Measurements from ENCODE around the gene PTPRM.

Gene PTPRM

GRCh38 chr18:8114480-8114879 lies 547.4 kb downstream of the PTPRM start:
- Histone ChIP-seq H3K9me3 (ENCODE audit: control insufficient read depth, insufficient read depth, low read length) (no peaks in the 10 kb centered on the region), H3K4me3 (ENCODE audit: low read length) (no peak overlapping the region), H3K27me3 (ENCODE audit: control insufficient read depth, insufficient read depth, low read length) (no peaks in the 10 kb centered on the region), H3K36me3 (ENCODE audit: control insufficient read depth, insufficient read depth, low read length) (no peaks in the 10 kb centered on the region), H3K4me1 (ENCODE audit: control insufficient read depth, insufficient read depth, low read length) (no peaks in the 10 kb centered on the region), H3K27ac (ENCODE audit: low read length) (no peak overlapping the region)
- no peak for DNase-seq (ENCODE audit: low read depth, low spot score)
- no CpG with 5 or more reads among the region's 2 CpGs for WGBS (ENCODE audit: insufficient coverage, insufficient read length)

GRCh38 chr18:8116341-8117005 lies 549.4 kb downstream of the PTPRM start:
- H3K4me3 ChIP-seq (ENCODE audit: low read length), result no peak overlapping the region
- no peak overlapping the region for H3K27ac ChIP-seq (ENCODE audit: low read length)
- no CpG with 5 or more reads among the region's 2 CpGs for WGBS (ENCODE audit: insufficient coverage, insufficient read length)
- no peak for DNase-seq (ENCODE audit: low read depth, low spot score)
- H3K27me3 ChIP-seq (ENCODE audit: control insufficient read depth, insufficient read depth, low read length), result no peaks in the 10 kb centered on the region
- no peaks in the 10 kb centered on the region for H3K36me3 ChIP-seq (ENCODE audit: control insufficient read depth, insufficient read depth, low read length)
- no peaks in the 10 kb centered on the region for H3K4me1 ChIP-seq (ENCODE audit: control insufficient read depth, insufficient read depth, low read length)
- H3K9me3 ChIP-seq (ENCODE audit: control insufficient read depth, insufficient read depth, low read length), result no peaks in the 10 kb centered on the region

- DNase-seq (ENCODE audit: low read depth, low spot score), result no peak
- no CpG with 5 or more reads among the region's 2 CpGs for WGBS (ENCODE audit: insufficient coverage, insufficient read length)
- no peaks in the 10 kb centered on the region for H3K9me3 ChIP-seq (ENCODE audit: control insufficient read depth, insufficient read depth, low read length)
- H3K4me1 ChIP-seq (ENCODE audit: control insufficient read depth, insufficient read depth, low read length), result no peaks in the 10 kb centered on the region
- no peak overlapping the region for H3K27ac ChIP-seq (ENCODE audit: low read length)
- no peaks in the 10 kb centered on the region for H3K27me3 ChIP-seq (ENCODE audit: control insufficient read depth, insufficient read depth, low read length)
- H3K36me3 ChIP-seq (ENCODE audit: control insufficient read depth, insufficient read depth, low read length), result no peaks in the 10 kb centered on the region
- H3K4me3 ChIP-seq (ENCODE audit: low read length), result no peak overlapping the region
Observed at GRCh38 chr18:8117006-8117371, 549.9 kb downstream of the PTPRM start.

- no CpG with 5 or more reads among the region's 1 CpG for WGBS (ENCODE audit: insufficient coverage, insufficient read length)
- Histone ChIP-seq H3K4me3 (ENCODE audit: low read length) (no peak overlapping the region), H3K27ac (ENCODE audit: low read length) (no peak overlapping the region), H3K9me3 (ENCODE audit: control insufficient read depth, insufficient read depth, low read length) (no peaks in the 10 kb centered on the region), H3K27me3 (ENCODE audit: control insufficient read depth, insufficient read depth, low read length) (no peaks in the 10 kb centered on the region), H3K4me1 (ENCODE audit: control insufficient read depth, insufficient read depth, low read length) (no peaks in the 10 kb centered on the region), H3K36me3 (ENCODE audit: control insufficient read depth, insufficient read depth, low read length) (no peaks in the 10 kb centered on the region)
- DNase-seq (ENCODE audit: low read depth, low spot score), result no peak
Observed at GRCh38 chr18:8121101-8121500, 554.0 kb downstream of the PTPRM start.

- H3K27ac ChIP-seq (ENCODE audit: low read length), result no peak overlapping the region
- H3K4me3 ChIP-seq (ENCODE audit: low read length), result no peak overlapping the region
- H3K27me3 ChIP-seq (ENCODE audit: control insufficient read depth, insufficient read depth, low read length), result no peaks in the 10 kb centered on the region
- H3K9me3 ChIP-seq (ENCODE audit: control insufficient read depth, insufficient read depth, low read length), result no peaks in the 10 kb centered on the region
- no peaks in the 10 kb centered on the region for H3K4me1 ChIP-seq (ENCODE audit: control insufficient read depth, insufficient read depth, low read length)
- no peak for DNase-seq (ENCODE audit: low read depth, low spot score)
- no CpG with 5 or more reads among the region's 9 CpGs for WGBS (ENCODE audit: insufficient coverage, insufficient read length)
- no peaks in the 10 kb centered on the region for H3K36me3 ChIP-seq (ENCODE audit: control insufficient read depth, insufficient read depth, low read length)
Observed at GRCh38 chr18:8121942-8122480, 554.9 kb downstream of the PTPRM start.

- WGBS (ENCODE audit: insufficient coverage, insufficient read length), result no CpG with 5 or more reads among the region's 7 CpGs
- H3K4me3 ChIP-seq (ENCODE audit: low read length), result no peak overlapping the region
- H3K9me3 ChIP-seq (ENCODE audit: control insufficient read depth, insufficient read depth, low read length), result no peaks in the 10 kb centered on the region
- H3K27me3 ChIP-seq (ENCODE audit: control insufficient read depth, insufficient read depth, low read length), result no peaks in the 10 kb centered on the region
- no peaks in the 10 kb centered on the region for H3K4me1 ChIP-seq (ENCODE audit: control insufficient read depth, insufficient read depth, low read length)
- DNase-seq (ENCODE audit: low read depth, low spot score), result no peak
- no peaks in the 10 kb centered on the region for H3K36me3 ChIP-seq (ENCODE audit: control insufficient read depth, insufficient read depth, low read length)
- H3K27ac ChIP-seq (ENCODE audit: low read length), result no peak overlapping the region
Observed at GRCh38 chr18:8124232-8125146, 557.4 kb downstream of the PTPRM start.

- H3K27me3 ChIP-seq (ENCODE audit: control insufficient read depth, insufficient read depth, low read length), result no peaks in the 10 kb centered on the region
Observed at GRCh38 chr18:8130096-8130495, 563.0 kb downstream of the PTPRM start.

GRCh38 chr18:8133032-8133431 lies 565.9 kb downstream of the PTPRM start:
- H3K27me3 ChIP-seq (ENCODE audit: control insufficient read depth, insufficient read depth, low read length), result no peaks in the 10 kb centered on the region
- no peak for DNase-seq (ENCODE audit: low read depth, low spot score)
- no peaks in the 10 kb centered on the region for H3K36me3 ChIP-seq (ENCODE audit: control insufficient read depth, insufficient read depth, low read length)
- H3K4me3 ChIP-seq (ENCODE audit: low read length), result no peak overlapping the region
- H3K27ac ChIP-seq (ENCODE audit: low read length), result no peak overlapping the region
- no peaks in the 10 kb centered on the region for H3K9me3 ChIP-seq (ENCODE audit: control insufficient read depth, insufficient read depth, low read length)
- H3K4me1 ChIP-seq (ENCODE audit: control insufficient read depth, insufficient read depth, low read length), result no peaks in the 10 kb centered on the region

More at GRCh38 chr18:8130096-8130495, 563.0 kb downstream of the PTPRM start:
- H3K36me3 ChIP-seq (ENCODE audit: control insufficient read depth, insufficient read depth, low read length), result no peaks in the 10 kb centered on the region
- H3K4me3 ChIP-seq (ENCODE audit: low read length), result no peak overlapping the region
- H3K27ac ChIP-seq (ENCODE audit: low read length), result no peak overlapping the region
- WGBS (ENCODE audit: insufficient coverage, insufficient read length), result no CpG with 5 or more reads among the region's 5 CpGs
- no peaks in the 10 kb centered on the region for H3K4me1 ChIP-seq (ENCODE audit: control insufficient read depth, insufficient read depth, low read length)
- no peak for DNase-seq (ENCODE audit: low read depth, low spot score)
- no peaks in the 10 kb centered on the region for H3K9me3 ChIP-seq (ENCODE audit: control insufficient read depth, insufficient read depth, low read length)

GRCh38 chr18:8133888-8134287 lies 566.8 kb downstream of the PTPRM start:
- H3K9me3 ChIP-seq (ENCODE audit: control insufficient read depth, insufficient read depth, low read length), result no peaks in the 10 kb centered on the region
- DNase-seq (ENCODE audit: low read depth, low spot score), result no peak

GRCh38 chr18:8139127-8139527 lies 572.0 kb downstream of the PTPRM start:
- no peaks in the 10 kb centered on the region for H3K27me3 ChIP-seq (ENCODE audit: control insufficient read depth, insufficient read depth, low read length)
- H3K9me3 ChIP-seq (ENCODE audit: control insufficient read depth, insufficient read depth, low read length), result no peaks in the 10 kb centered on the region
- no peak for DNase-seq (ENCODE audit: low read depth, low spot score)
- no peak overlapping the region for H3K27ac ChIP-seq (ENCODE audit: low read length)
- WGBS (ENCODE audit: insufficient coverage, insufficient read length), result no CpG with 5 or more reads among the region's 10 CpGs
- H3K4me1 ChIP-seq (ENCODE audit: control insufficient read depth, insufficient read depth, low read length), result no peaks in the 10 kb centered on the region
- H3K36me3 ChIP-seq (ENCODE audit: control insufficient read depth, insufficient read depth, low read length), result no peaks in the 10 kb centered on the region
- no peak overlapping the region for H3K4me3 ChIP-seq (ENCODE audit: low read length)

More at GRCh38 chr18:8133888-8134287, 566.8 kb downstream of the PTPRM start:
- no peak overlapping the region for H3K27ac ChIP-seq (ENCODE audit: low read length)
- no peak overlapping the region for H3K4me3 ChIP-seq (ENCODE audit: low read length)
- H3K36me3 ChIP-seq (ENCODE audit: control insufficient read depth, insufficient read depth, low read length), result no peaks in the 10 kb centered on the region
- no peaks in the 10 kb centered on the region for H3K27me3 ChIP-seq (ENCODE audit: control insufficient read depth, insufficient read depth, low read length)
- no peaks in the 10 kb centered on the region for H3K4me1 ChIP-seq (ENCODE audit: control insufficient read depth, insufficient read depth, low read length)
- no CpG with 5 or more reads among the region's 1 CpG for WGBS (ENCODE audit: insufficient coverage, insufficient read length)

All from iPS DF 6.9 (cell line).